Stimulated activated CD4-positive, alpha-beta T cell treated with anti-CD3 and anti-CD28 coated beads, TNF-alpha, amount 100 ng/mL, for 24 hours (primary cell): ENCODE data around the gene ORMDL2.
A peak's percentile ranks its signal among the peaks of the same experiment; 100 is the strongest.

Experiments used
- DNase-seq, 3 experiments: peaks; one replicate each; pipeline ENCODE4 v3.0.0-alpha.2; 2020; ENCODE audit warnings: low read depth in 3 of 3

ORMDL2 gene, protein sequence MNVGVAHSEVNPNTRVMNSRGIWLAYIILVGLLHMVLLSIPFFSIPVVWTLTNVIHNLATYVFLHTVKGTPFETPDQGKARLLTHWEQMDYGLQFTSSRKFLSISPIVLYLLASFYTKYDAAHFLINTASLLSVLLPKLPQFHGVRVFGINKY

DNA sequence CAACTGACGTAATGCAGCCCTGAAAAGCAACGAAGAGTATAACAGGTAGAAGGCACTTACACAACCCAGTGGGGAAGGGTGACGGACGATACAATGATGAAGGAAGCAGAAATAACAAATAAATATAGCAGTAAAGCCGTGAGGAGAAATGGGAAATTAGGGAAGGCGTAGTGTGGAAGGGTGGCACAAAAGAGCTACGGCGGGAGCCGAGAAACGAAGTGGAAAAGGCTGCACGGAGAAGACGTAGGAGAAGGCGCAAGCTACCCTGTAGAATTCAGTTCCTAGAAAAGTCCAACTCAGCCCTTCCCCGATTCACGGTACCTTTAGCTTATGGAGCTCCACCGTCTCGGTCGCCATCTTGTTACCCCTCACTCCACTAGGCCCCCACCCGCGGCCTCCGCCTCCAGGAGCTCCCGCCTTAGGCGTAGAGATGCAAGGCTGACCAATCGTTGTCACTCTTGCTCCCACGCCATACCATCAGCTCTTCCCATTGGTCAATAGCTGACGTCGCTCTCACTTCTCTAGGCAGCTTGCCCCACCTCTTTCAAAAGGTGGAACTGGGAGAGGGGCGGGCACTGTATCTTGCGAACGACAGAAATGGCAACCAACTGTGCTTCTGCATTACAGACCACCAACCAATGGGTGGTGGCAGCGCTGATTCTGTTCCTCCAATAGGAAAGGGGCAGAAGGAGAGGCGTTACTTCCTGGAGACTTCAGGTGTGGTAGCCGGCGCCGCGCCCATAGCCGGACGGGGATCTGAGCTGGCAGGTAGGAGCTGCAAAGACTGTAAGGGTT is at the start of gene ORMDL2, which contains the start of gene SARNP:
Gene ORMDL2, plus strand, starts transcription at position 697 of the 795 bp plus-strand sequence. CDS start 959 bp downstream, outside the sequence.
Gene SARNP, minus strand, starts transcription at position 380 of the 795 bp plus-strand sequence. Its CDS starts 23 bp downstream, at position 357.
- DNase-seq = peak; percentile 89 to 94 (median 94)

DNA sequence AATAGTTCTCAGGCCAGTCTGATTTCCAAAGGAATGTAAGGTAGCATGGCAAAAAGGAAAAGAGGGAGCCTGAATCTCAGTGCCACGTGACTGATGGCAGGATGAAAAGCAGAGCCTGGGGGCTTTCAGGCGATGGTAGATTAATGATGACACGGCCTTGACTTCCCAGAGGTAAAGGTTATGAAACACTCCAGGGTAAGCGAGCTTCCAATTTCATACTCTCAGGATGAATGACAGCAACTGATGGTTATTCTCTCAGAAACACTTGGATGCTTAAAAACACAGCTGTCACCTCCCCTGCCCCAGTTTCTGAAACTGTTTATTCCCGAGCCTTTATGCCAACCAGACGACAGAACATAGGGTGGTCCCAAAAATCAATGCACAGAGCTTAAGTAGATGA is 46.1 kb upstream of the ORMDL2 start:
- no peak for DNase-seq

DNA sequence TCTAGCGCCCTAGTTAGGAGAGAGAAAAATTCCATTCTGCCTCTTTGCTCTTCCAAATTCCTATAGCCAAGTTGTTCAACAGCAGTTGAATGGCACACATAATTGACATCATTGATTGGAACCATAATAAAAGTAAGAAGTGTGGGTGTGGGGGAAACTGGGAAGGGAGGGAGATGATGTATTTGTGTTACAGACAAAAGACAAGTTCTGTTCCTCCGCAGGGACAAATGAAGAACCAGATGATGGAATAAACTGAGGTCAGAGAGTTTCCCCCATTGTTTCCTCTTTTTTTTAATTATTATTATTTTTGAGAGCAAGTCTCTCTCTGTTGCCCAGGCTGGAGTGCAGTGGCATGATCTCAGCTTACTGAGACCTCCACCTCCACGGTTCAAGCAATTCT is 40.0 kb upstream of the ORMDL2 start:
- no peak for DNase-seq

DNA sequence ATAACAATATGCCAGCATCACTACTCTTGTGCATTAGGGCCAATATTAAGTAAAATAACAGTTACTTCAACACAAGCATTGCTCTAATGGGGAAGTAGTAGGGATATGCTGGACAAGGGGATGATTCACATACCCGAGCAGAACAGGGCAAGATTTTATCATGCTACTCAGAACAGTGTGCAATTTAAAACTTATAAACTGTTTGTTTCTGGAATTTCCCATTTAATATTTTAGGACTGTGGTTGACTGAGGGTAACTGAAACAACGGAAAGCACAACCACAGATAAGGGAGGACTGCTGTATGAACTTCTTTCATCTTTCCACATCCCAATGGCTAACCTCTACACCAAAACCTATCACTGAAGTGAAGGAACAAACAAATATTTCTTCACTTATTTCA is 37.2 kb upstream of the ORMDL2 start:
- DNase-seq = no peak

DNA sequence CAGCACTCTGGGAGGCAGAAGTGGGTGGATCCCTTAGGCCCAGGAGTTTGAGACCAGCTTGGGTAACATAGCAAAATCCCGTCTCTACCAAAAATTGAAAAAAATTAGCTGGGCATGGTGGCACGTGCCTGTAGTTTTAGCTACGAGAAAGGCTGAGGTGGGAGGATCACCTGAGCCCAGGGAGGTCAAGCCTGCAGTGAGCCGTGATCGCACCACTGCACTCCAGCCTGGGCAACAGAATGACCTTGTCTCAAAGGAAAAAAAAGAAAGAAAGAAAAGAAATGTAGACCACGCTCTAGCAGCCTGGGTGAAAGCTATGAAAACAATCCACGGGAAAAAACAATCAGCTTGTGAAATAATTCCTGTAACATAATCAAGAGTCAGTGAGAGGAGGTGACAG is 29.3 kb upstream of the ORMDL2 start:
- no peak for DNase-seq

DNA sequence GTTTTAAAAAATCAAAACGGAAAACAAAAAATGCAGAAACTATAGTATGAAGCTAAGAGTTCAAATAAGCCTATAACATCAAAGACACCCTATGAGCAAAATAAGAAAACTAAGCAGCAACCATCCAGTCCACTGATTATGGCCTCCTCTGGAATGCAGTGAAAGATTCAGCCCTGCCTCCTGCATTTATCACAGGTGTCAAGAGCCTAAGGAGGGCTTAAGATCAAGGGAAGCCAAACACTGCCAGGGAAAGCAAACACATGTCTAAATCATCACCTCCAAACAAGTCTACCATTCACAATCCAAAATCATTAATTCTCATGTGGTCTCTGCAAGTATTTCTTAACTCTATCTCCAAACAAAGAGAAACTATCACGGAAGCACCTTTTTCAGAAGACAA is 28.7 kb upstream of the ORMDL2 start:
- DNase-seq = no peak

DNA sequence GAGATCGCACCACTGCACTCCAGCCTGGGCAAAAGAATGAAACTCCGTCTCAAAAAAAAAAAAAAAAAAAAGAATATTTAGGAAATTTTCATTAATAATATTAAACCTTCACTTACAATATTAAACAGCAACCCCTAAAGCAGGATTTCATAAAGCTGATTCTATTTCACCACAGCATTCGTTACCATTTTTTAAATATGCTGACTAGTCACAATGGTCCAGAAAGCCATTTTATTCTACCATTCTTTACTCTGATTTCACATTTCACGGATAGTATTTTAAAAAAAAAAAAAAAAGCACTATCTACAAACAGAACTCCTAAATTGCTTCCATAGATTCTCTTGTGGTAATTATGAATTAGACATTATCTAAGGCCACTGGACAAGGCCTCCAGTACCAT is 27.9 kb upstream of the ORMDL2 start:
- no peak for DNase-seq

DNA sequence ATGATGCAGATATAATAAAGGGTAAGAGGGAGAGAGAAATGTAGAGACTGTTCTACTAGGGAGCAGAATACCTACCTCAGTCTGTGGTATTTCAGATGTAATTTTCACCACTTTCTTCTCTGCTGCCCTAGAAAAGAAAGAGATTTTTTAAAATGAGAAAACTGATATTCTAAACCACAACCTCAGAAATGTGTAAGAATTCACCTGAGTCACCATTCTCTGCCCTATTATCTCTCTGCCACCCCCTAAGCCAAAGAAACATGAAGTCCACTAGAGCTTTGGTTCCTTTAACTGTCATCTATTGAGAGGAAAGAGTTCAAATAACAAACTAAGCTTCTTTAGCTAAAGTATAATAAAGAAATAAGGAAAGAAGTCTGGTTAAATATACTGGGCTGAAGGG is 21.9 kb upstream of the ORMDL2 start:
- DNase-seq = no peak

DNA sequence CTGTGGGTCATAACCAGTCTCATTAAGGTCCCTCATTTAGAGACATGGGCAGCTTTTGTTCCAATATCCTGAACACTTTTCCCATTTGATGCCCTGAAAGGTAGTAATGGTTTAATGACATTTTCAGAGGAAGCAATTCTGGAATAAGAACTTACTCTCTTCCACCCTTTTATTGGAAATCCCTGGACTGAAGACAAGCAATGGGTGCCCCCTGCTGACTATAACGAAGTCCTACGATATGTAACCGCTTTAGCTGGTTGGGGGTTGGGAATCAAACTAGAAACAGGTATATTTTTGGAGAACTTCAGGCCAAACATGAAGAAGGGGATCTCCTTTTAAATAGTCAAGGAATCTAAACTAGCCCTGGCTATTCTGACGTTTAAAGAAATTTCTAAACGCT is 20.8 kb upstream of the ORMDL2 start:
- DNase-seq = no peak

DNA sequence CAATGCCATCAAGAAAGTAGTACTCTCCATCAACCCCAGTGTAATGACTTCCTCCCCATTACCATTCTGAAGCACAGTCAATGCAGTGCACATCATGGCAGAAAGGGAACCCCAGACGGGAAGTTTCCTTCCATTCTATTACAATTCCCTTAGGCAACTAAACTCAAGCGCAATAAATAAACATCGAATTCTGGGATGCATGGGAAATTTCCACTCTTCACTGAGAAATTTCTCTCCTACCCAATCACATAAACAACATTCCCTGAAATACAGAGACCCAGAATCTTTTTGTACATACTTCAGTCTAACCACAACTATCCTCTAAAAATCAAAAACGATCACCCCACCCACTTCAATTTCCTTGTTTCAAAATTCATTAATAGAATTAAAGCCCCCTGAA is 20.3 kb upstream of the ORMDL2 start:
- DNase-seq = no peak

DNA sequence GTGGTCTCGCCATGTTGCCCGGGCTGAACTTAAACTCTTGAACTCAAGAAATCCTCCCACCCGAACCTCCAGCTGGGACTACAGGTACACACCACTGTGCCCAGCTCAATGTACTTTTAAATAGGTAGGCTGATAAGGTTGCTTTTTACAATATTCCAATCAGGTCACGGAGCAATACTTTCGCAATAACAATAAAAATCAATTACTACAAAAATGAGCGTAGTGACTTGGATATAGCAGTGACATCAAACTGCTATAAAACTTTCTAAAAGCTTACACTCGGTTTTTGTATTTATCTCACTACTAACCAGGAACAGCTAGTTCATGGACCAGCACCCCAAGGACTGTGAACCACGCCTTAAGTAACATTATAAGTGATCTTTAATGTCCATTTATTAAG is 10.9 kb upstream of the ORMDL2 start:
- no peak for DNase-seq

DNA sequence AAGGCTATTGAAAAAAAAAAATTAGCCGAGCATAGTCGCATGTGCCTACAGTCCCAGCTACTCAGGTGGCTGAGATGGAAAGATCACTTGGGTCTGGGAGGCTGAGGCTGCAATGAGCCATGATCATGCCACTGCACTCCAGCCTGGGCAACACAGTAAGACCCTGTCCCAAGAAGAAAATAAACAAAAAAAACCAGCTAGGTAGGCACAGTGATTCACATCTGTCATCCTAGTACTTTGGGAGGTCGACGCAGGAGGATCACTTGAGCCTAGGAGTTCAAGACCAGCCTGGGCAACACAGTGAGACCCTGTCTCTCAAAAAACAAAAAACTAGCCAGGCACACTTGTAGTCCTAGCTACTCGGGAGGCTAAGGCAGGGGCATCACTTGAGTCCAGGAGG is 8.6 kb upstream of the ORMDL2 start:
- DNase-seq = no peak

DNA sequence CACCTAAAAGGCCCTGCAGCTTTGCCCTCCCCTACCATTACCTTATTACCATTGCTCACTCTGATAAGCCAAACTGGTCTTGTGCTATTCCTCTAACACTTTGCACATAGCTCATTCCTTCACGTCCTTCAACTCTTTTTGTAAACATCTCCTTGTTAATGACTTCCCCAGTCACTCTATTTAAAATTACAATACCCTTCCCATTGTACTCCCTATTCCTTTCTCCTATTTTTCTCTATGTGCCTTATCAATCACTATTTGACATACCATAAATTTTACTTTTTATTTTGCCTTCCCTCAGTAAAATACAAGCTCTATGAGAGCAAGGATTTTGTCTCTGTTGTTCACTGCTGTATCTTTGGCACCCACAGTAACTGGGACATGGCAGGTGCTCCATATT is 5.8 kb upstream of the ORMDL2 start:
- DNase-seq = no peak

DNA sequence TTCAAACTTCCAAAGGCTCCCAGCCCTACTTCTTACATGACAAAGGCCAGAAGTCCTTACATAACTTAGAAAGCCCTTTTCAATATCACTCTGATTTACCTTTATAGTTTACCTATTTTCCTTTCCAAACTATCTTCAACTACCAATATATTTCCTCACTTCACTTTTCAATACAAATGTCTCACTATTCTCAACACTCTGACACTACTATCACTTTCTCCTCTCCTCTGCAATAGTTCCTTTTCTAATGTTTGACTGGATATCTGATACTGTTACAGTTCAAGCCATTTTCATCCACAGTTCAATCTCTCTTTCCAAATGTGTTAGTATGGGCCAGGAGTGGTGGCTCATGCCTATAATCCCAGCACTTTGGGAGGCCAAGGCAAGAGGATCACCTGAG is 3.6 kb upstream of the ORMDL2 start:
- no peak for DNase-seq

DNA sequence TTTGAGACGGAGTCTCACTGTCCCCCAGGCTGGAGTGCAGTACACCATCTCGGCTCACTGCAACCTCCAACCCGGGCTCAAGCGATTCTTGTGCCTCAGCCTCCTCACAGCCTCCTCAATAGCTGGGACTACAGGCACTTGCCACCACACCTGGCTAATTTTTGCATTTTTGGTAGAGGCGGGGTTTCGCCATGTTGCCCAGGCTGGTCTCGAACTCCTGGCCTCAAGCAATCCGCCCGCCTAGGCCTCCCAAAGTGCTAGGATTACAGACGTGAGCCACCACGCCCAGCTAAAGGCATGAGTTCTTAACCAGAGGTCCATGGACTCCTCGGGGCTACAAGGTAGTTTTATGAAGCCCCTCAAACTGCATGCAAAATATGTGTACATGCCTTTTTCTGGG is 2.4 kb upstream of the ORMDL2 start:
- no peak for DNase-seq

DNA sequence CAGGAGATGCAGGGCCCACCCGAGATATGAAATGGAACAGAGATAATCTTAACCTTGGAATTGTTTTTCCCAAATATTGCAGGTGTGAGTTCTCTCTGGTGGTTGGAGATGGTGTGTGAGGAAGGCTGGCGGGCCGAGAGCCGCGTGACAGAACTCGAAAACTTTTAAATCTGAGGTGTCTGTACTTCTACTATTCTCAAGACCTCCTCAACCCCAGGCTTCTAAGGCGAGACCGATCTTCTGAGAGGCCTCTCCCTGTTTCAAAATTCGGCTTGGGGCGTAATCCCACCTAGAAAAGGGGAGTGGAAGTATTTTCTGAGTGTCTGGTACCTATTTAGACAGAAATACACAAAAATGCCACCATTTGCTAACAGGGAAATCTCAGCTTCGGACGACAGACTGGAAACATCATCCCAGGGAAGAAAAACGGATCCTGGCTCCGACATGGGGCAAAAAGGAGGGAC is 928 bp upstream of the ORMDL2 start:
- DNase-seq = no peak

DNA sequence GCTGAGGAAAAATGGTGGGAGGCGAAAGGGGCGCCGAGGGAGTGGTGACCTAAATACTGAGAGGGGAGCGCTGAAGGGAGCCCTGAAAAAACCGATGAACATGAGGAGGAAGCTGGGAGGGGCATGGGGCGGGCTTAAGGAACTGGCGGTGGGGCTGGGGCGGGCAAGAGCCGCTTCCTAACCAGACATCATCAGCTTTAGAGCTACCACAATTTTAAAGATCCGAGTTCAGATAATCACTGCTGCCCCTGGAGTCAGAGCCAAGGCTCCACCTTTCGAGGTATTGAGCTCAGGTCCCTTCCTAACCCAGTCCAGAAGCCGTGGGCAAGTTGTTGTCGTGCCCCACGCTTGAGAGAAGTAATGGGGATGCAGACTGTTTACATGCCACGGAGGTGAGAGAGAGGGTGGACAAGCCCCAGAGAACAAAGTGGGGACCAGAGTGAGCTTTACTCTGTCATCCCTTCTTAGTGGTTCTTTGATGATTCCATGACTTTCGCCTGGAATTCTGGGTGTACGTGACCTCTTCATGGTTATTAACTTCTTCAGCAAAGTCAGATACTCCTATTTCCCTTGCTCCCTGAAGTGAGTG is 393 bp downstream of the ORMDL2 start:
- DNase-seq = no peak

DNA sequence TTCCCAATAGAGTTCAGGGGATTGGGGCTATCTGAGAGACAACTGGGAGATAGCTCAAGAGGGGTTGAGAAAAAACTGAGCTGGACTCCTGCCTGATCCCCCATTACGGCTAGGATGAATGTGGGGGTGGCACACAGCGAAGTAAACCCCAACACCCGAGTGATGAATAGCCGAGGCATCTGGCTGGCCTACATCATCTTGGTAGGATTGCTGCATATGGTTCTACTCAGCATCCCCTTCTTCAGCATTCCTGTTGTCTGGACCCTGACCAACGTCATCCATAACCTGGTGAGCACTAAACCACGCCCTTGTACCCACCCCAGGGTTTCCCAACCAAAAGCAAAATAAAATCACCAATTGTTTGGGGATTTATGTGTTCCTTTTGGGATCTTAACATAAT is 1.0 kb downstream of the ORMDL2 start:
- DNase-seq = no peak

DNA sequence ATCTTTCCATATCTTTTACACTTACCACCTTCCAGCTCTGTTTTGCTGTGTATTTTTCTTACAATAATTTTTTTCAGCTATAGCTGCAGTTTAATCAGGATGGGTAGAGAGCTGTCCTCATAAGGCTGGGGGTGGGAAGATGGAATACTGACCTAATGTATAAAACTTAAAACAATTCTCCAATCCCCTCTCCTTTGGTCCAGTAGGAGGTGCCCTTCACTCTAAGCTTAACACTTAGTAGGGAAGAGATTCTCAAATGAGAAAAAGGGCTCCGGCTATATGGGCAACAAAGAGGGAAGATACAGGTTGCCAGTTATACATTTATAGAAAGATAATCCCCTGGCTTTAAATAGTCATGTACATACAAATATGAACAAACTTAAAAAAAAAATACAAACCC is 2.8 kb downstream of the ORMDL2 start:
- no peak for DNase-seq

DNA sequence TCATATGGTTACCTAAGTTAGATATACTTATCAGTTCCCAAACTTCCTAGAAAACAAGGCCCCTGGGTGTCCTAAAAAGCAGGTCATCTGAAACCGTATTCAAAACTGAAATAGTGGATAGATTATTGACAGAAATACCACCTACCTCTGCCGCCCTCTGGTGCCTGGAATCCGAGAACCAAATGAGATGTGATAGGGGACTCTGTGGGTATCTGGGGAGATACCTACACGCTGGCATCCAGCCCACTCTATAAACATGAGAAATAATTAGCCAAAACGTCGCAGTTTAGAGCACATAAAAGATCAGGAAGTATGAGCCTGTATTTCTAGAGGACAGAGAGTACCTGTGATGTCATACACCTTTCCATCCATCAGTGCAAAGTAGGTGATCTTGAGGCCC is 4.4 kb downstream of the ORMDL2 start:
- no peak for DNase-seq

DNA sequence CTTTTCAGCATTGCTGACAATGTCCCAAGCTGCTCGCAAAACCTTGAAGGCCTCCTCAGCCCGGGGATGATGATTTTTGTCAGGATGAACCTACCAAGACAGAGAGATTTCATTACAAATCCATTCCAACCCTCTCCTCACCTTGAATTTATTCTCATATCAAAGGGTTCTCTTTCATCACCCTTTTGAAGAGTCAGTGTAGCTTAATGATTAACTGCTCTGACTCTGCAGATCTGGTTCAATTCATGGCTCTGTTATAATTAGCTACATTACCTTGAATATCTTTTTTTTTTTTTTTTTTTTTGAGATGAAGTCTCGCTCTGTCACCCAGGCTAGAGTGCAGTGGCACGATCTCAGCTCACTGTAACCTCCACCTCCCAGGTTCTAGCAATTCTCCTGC is 5.6 kb downstream of the ORMDL2 start:
- no peak for DNase-seq

DNA sequence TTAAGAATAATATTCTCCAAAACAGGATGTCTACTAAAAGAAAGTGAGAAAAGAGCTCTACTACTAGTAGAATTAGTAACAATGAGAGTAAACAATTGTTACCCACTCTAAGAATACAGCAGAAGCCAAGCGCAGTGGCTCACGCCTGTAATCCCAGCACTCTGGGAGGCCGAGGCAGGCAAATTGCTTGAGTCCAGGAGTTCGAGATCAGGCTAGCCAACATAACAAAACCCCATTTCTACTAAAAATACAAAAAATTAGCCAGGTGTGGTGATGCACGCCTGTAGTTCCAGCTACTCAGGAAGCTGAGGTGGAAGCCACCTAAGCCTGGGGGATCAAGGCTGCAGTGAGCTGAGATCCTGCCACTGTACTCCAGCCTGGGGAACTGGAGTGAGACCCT is 6.9 kb downstream of the ORMDL2 start:
- DNase-seq = no peak

DNA sequence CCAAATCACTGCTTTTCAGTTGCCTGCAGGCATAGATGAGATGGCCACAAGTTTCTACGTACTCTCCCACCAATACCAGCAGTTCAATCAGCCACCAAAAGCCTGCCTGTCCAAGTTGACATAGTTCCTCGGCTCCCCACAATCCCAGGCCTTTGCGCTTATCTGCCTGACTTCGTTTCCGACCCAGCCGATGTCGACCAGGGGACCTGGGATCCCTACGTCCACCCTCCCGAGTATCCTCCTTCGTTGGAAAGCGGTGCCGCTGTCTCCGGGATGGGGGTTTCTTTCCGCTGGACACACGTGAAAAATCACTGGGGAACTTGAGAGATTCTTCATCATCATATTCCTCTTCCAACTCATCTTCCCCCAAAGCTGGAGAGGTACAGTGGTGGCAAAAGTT is 10.0 kb downstream of the ORMDL2 start:
- DNase-seq = no peak
